ENCODE measurements around the gene ELN.

Gene ELN

DNA sequence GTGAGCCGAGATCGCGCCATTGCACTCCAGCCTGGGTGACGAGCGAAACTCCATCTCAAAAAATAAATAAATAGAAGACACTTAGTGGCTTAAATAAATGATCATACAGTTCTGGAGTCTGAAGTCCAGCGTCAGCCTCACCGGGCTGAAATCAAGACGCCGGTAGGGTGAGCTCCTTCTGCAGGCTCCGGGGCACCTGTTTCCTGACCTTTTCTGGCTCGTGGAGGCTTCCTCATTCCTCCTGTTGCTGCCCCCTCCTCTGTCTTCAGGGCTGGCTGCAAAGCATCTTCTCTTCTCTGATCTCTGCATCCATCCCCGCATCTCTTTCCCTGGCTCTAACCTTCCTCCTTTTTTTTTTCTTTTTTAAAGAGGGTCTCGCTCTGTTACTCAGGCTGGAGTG lies 88.4 kb downstream of the ELN start:
- TF ChIP-seq, protein P1, sequence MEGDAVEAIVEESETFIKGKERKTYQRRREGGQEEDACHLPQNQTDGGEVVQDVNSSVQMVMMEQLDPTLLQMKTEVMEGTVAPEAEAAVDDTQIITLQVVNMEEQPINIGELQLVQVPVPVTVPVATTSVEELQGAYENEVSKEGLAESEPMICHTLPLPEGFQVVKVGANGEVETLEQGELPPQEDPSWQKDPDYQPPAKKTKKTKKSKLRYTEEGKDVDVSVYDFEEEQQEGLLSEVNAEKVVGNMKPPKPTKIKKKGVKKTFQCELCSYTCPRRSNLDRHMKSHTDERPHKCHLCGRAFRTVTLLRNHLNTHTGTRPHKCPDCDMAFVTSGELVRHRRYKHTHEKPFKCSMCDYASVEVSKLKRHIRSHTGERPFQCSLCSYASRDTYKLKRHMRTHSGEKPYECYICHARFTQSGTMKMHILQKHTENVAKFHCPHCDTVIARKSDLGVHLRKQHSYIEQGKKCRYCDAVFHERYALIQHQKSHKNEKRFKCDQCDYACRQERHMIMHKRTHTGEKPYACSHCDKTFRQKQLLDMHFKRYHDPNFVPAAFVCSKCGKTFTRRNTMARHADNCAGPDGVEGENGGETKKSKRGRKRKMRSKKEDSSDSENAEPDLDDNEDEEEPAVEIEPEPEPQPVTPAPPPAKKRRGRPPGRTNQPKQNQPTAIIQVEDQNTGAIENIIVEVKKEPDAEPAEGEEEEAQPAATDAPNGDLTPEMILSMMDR (IDR thresholded peaks at IDR 0.05; ENCODE audit: insufficient read depth, low read length, missing control alignments), result no peak
- POLR2A ChIA-PET, result no interaction called here
- no peak for DNase-seq (ENCODE audit: low read depth, low spot score)
- CTCF ChIA-PET, result interaction anchor here (0.9 kb wide), 1 partner anchor 9 kb away, joined by 3 read pairs; no protein-coding TSS in a partner anchor
- no peak overlapping the region for H3K4me3 ChIP-seq (ENCODE audit: low read depth, low read length)

Data from AG04449 (cell line).